ENCODE data around the gene EFNA2.

Gene EFNA2

GRCh38 chr19:1272423-1273262, 13.0 kb upstream of the EFNA2 start:
- DNase-seq: no peak

- DNase-seq: no peak
These were observed 12.2 kb upstream of the EFNA2 start for GRCh38 chr19:1273263-1274041.

GRCh38 chr19:1274081-1274851, 11.4 kb upstream of the EFNA2 start:
- DNase-seq: no peak

- peak; percentile 32 for DNase-seq
These were observed 10.8 kb upstream of the EFNA2 start for GRCh38 chr19:1274852-1275259.

- peak; percentile 97 for DNase-seq
These were observed 10.3 kb upstream of the EFNA2 start, which contains the start of gene FAM174C for GRCh38 chr19:1275260-1275975. FAM174C (plus strand) TSS chr19:1275530; CDS start chr19:1275550, 20 bp downstream.

- no peak for DNase-seq
These were observed 9.6 kb upstream of the EFNA2 start for GRCh38 chr19:1275976-1276627.

- DNase-seq: no peak
These were observed 9.0 kb upstream of the EFNA2 start for GRCh38 chr19:1276628-1277022.

GRCh38 chr19:1277061-1277460, 8.6 kb upstream of the EFNA2 start:
- DNase-seq: no peak

- no peak for DNase-seq
These were observed 7.6 kb upstream of the EFNA2 start for GRCh38 chr19:1278074-1278473.

GRCh38 chr19:1278713-1279660, 6.7 kb upstream of the EFNA2 start:
- no peak for DNase-seq

- peak; percentile 74 for DNase-seq
These were observed 5.8 kb upstream of the EFNA2 start for GRCh38 chr19:1279782-1280341.

- DNase-seq: no peak
These were observed 4.8 kb upstream of the EFNA2 start for GRCh38 chr19:1280636-1281568.

GRCh38 chr19:1281569-1282287, 3.9 kb upstream of the EFNA2 start:
- no peak for DNase-seq

- DNase-seq: no peak
These were observed 3.0 kb upstream of the EFNA2 start for GRCh38 chr19:1282588-1283206.

- no peak for DNase-seq
These were observed 2.3 kb upstream of the EFNA2 start for GRCh38 chr19:1283207-1283916.

GRCh38 chr19:1283917-1284292, 1.8 kb upstream of the EFNA2 start:
- no peak for DNase-seq

GRCh38 chr19:1284293-1284978, 1.2 kb upstream of the EFNA2 start:
- DNase-seq: no peak
